ENCODE data around the gene CDH13.

DNA sequence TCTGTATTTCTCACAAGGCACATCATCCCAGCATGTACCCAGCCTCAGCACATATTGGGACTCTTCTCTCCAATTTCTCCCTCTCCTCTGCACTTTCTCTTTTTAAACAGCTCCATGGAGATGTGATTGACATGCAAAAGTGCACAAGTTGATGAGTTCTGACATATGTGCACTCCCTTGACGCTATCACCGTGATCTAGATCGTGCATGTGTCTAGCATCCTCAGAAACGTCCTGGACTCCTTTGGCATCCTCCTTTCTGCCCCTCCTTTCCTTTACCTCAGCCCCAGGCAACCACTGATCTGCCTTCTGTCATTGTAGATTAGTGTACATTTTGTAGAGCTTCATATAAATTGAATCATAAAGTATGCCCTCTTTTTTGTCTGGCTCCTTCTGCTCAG is 1073.0 kb downstream of the CDH13 start:
- TF ChIP-seq, protein P1, sequence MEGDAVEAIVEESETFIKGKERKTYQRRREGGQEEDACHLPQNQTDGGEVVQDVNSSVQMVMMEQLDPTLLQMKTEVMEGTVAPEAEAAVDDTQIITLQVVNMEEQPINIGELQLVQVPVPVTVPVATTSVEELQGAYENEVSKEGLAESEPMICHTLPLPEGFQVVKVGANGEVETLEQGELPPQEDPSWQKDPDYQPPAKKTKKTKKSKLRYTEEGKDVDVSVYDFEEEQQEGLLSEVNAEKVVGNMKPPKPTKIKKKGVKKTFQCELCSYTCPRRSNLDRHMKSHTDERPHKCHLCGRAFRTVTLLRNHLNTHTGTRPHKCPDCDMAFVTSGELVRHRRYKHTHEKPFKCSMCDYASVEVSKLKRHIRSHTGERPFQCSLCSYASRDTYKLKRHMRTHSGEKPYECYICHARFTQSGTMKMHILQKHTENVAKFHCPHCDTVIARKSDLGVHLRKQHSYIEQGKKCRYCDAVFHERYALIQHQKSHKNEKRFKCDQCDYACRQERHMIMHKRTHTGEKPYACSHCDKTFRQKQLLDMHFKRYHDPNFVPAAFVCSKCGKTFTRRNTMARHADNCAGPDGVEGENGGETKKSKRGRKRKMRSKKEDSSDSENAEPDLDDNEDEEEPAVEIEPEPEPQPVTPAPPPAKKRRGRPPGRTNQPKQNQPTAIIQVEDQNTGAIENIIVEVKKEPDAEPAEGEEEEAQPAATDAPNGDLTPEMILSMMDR (IDR thresholded peaks at IDR 0.05) = no peak
- no peak for TF ChIP-seq POLR2A (IDR thresholded peaks at IDR 0.05)

Data from Peyer's patch (tissue), 4 donors.